ENCODE data around the gene IMP3. TPM values are rescaled to one million over a fixed set of nuclear protein-coding genes. Genes with fewer than 3 reads are reported as not detected.

Gene IMP3
- polyA plus RNA-seq, 6 donors from 2014 or later: 173 to 270 (median 228) TPM

GRCh38 chr15:75663931-75664421, 24.0 kb upstream of the IMP3 start:
- ATAC-seq (ENCODE audit: low read depth in 2 of 2) (no peak), DNase-seq (no peak)
- Mint-ChIP-seq H3K4me3 (peak overlapping the region in 1 of 8 donors; percentile 62), H3K36me3 (no peaks in the 10 kb centered on the region), H3K27me3 (peaks cover 0 to 23% (median 8%) of the 10 kb centered on the region in 3 donors), H3K4me1 (no peaks in the 10 kb centered on the region), H3K27ac (peak overlapping the region in 2 of 6 donors; percentile 38 to 52), H3K9me3 (no peaks in the 10 kb centered on the region)

GRCh38 chr15:75662823-75663519, 22.9 kb upstream of the IMP3 start:
- peaks cover 0 to 23% (median 13%) of the 10 kb centered on the region in 3 donors for H3K27me3 Mint-ChIP-seq
- H3K36me3 Mint-ChIP-seq: no peaks in the 10 kb centered on the region
- H3K27ac Mint-ChIP-seq: no peak overlapping the region
- DNase-seq (no peak), ATAC-seq (ENCODE audit: low read depth in 2 of 2) (no peak)
- H3K4me1 Mint-ChIP-seq: no peaks in the 10 kb centered on the region
- no peak overlapping the region for H3K4me3 Mint-ChIP-seq
- no peaks in the 10 kb centered on the region for H3K9me3 Mint-ChIP-seq

DNA sequence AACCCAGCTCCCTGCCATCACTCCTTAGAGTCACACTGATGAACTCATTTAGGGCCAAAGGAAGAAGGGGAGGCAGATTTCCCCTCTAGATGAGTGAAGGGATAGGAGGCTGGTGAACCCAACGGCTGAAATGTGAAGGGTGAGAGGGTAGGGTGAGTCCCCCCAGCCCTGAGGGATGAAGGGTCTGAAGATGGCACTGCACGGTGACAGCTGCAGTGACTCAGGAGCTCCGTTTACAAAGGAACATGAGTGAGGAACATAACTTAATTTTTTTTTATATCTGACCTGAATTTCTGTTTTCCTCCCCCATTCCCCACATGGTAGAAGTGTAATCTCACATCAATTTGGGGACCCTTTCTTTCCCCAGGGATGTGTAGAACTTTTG, 21.7 kb upstream of the IMP3 start:
- peaks cover 0 to 13% (median 12%) of the 10 kb centered on the region in 3 donors for H3K27me3 Mint-ChIP-seq
- no peaks in the 10 kb centered on the region for H3K4me1 Mint-ChIP-seq
- H3K36me3 Mint-ChIP-seq: no peaks in the 10 kb centered on the region
- no peaks in the 10 kb centered on the region for H3K9me3 Mint-ChIP-seq
- peak overlapping the region in 2 of 6 donors; percentile 2 to 39 for H3K27ac Mint-ChIP-seq
- no peak overlapping the region for H3K4me3 Mint-ChIP-seq
- ATAC-seq (ENCODE audit: low read depth in 2 of 2): no peak
- no peak for DNase-seq

DNA sequence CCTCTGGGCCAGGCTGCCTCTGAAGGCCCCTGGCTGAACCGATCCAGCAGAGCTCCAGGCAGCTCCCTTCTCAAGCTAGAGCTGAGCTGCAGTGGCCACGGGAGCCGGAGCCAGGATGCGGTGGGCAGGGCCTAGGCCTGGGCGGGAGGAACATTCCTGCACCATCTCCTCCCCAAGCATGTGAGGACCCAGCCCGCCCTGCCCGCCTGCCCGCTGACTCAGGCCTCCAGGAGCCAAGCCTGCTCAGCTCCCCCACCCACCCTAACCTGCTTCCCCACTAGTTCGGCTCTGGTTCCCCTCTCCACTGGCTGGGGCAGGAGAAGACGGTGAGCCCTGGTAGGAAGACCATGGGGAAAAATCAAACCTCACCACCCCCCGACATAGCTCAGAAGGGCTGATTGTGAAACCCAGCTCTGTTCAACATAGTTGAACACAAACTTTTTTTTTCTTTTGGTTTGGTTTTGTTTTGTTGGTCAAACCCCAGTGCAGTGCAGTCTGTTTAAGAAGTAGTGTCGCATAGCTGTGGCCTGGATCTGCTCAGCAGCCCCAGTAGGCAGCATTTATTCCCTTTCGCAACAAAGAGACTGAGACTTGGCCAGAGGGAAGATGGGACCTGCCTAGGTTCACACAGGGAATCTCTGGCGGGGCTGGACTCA, 21.2 kb upstream of the IMP3 start:
- Mint-ChIP-seq H3K4me3 (peak overlapping the region in 1 of 8 donors; percentile 21), H3K9me3 (no peaks in the 10 kb centered on the region), H3K36me3 (no peaks in the 10 kb centered on the region), H3K27ac (peak overlapping the region in 1 of 6 donors; percentile 39), H3K27me3 (peaks cover 0 to 13% (median 13%) of the 10 kb centered on the region in 3 donors), H3K4me1 (no peaks in the 10 kb centered on the region)
- no peak for DNase-seq
- no peak for ATAC-seq (ENCODE audit: low read depth in 2 of 2)

- no peaks in the 10 kb centered on the region for H3K36me3 Mint-ChIP-seq
- no peak overlapping the region for H3K27ac Mint-ChIP-seq
- DNase-seq (no peak), ATAC-seq (ENCODE audit: low read depth in 2 of 2) (no peak)
- no peak overlapping the region for H3K4me3 Mint-ChIP-seq
- no peaks in the 10 kb centered on the region for H3K4me1 Mint-ChIP-seq
- H3K27me3 Mint-ChIP-seq: peaks cover 0 to 9% (median 5%) of the 10 kb centered on the region in 3 donors
- H3K9me3 Mint-ChIP-seq: no peaks in the 10 kb centered on the region
These were observed 20.1 kb upstream of the IMP3 start for GRCh38 chr15:75659928-75660645.

DNA sequence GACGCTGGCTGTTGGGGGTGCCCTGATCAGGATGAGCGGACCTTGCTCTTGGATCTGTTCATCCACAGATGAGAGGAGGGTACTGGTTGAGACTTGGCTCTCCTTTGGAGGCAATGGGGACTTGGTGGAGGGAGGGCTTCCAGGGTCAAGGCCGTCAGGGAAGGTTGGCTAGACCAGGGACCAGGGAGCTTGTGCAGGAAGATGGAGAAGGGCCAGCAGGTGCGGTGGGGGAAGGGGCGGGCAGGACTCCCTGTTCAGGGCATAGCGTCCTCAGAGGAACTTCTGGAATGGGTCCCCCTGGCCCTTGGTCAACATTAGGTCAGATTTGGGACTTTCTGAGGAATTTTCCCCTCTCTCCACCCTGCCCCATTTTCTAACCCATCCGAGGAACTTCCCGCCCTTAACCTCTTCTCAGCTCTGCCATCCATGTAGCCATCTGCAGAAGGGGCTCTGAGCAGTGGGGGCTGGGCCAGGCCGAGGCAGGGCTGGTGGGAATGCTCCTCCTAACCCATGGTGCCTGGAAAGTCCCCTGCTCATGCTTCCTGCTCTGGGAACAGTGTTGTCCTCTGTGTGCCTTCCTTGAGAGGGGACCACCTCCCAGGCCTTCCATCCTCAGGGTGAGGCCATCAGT, 19.2 kb upstream of the IMP3 start:
- DNase-seq (no peak), ATAC-seq (ENCODE audit: low read depth in 2 of 2) (no peak)
- H3K27ac Mint-ChIP-seq: no peak overlapping the region
- no peaks in the 10 kb centered on the region for H3K4me1 Mint-ChIP-seq
- no peaks in the 10 kb centered on the region for H3K9me3 Mint-ChIP-seq
- no peak overlapping the region for H3K4me3 Mint-ChIP-seq
- H3K27me3 Mint-ChIP-seq: peaks cover 0 to 9% (median 5%) of the 10 kb centered on the region in 3 donors
- no peaks in the 10 kb centered on the region for H3K36me3 Mint-ChIP-seq

DNA sequence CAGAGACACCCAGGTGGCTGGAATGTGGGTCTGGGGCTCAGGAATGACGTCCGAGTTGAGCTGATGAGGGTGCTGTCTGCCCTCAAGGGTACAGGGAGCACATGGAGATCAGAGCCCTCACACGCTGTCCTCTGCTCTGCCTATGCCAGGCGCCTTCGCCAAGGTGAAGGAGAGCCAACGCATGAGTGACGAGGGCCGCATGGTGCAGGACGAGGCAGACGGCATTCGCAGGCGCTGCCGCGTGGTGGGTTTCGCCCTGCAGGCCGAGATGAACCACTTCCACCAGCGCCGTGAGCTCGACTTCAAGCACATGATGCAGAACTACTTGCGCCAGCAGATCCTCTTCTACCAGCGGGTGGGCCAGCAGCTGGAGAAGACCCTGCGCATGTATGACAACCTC, 16.8 kb upstream of the IMP3 start:
- ATAC-seq (ENCODE audit: low read depth in 2 of 2): no peak
- Mint-ChIP-seq H3K9me3 (no peaks in the 10 kb centered on the region), H3K27ac (no peak overlapping the region), H3K4me1 (no peaks in the 10 kb centered on the region), H3K4me3 (peak overlapping the region in 1 of 8 donors; percentile 29), H3K27me3 (peaks cover 0 to 20% (median 5%) of the 10 kb centered on the region in 3 donors), H3K36me3 (no peaks in the 10 kb centered on the region)
- DNase-seq: no peak

GRCh38 chr15:75656331-75656730, 16.3 kb upstream of the IMP3 start:
- H3K9me3 Mint-ChIP-seq: no peaks in the 10 kb centered on the region
- H3K27me3 Mint-ChIP-seq: peaks cover 0 to 20% (median 5%) of the 10 kb centered on the region in 3 donors
- H3K27ac Mint-ChIP-seq: no peak overlapping the region
- H3K36me3 Mint-ChIP-seq: no peaks in the 10 kb centered on the region
- H3K4me1 Mint-ChIP-seq: no peaks in the 10 kb centered on the region
- no peak overlapping the region for H3K4me3 Mint-ChIP-seq
- DNase-seq (no peak), ATAC-seq (ENCODE audit: low read depth in 2 of 2) (no peak)

DNA sequence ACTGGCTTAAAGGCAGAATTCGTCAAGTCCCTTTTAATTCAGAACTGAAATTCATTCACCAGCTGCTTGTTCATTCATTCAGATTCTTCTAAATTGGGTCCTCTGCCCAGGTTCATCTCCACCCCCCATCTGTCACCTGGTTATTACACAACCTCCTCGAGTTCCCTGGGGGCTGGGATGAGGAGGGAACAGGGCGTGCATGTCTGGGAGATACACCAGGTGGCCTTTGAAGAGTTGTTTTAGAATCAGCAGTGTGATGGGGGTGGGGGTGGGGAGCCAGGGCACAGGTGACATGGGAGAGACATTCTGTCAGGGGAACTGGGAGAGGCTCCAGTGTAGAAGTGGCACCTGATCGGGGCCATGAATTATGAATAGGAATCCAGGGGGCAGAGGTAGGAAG, 15.9 kb upstream of the IMP3 start:
- H3K4me3 Mint-ChIP-seq: no peak overlapping the region
- H3K27ac Mint-ChIP-seq: no peak overlapping the region
- H3K27me3 Mint-ChIP-seq: peaks cover 0 to 20% (median 5%) of the 10 kb centered on the region in 3 donors
- no peaks in the 10 kb centered on the region for H3K9me3 Mint-ChIP-seq
- H3K36me3 Mint-ChIP-seq: no peaks in the 10 kb centered on the region
- H3K4me1 Mint-ChIP-seq: no peaks in the 10 kb centered on the region
- no peak for DNase-seq
- no peak for ATAC-seq (ENCODE audit: low read depth in 2 of 2)

DNA sequence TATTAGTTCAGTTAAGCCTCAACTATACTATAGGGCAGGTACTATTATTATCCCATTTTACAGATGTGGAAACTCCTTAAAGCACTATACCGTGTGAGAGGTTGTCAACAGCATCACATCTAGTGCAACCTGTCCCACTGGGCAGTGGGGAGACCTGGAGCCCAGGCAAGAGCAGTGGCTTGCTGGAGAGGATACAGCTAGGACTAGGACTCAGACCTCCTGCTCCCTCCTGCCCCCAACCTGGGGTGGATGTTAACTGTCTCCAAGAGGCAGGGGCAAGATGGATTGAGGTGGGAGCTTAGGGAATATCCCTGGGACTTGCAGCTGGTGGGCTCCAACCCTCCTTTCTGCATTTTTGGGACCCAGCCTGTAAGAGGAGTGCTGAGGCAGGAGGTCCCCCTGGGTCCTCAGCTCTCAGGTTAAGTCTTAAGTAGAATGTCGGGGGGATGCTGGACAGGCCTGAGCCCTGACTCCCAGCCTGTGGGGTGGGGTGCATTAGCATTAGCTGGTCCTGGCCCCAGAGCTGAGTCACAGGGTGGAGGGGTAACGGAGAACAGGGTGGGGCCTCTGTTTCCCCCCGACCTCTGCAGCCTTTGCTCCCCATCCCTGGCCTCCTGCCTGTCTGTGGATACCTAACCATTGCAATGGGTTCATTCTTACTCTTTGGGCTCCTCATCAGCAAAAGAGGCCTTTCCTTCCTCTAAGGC, 14.3 kb upstream of the IMP3 start:
- Mint-ChIP-seq H3K27ac (no peak overlapping the region), H3K36me3 (no peaks in the 10 kb centered on the region), H3K4me3 (no peak overlapping the region), H3K27me3 (peaks cover 0 to 26% (median 5%) of the 10 kb centered on the region in 3 donors), H3K9me3 (no peaks in the 10 kb centered on the region), H3K4me1 (no peaks in the 10 kb centered on the region)
- ATAC-seq (ENCODE audit: low read depth in 2 of 2): no peak
- DNase-seq: no peak

- Mint-ChIP-seq H3K36me3 (no peaks in the 10 kb centered on the region), H3K4me3 (no peak overlapping the region), H3K9me3 (no peaks in the 10 kb centered on the region), H3K27me3 (peaks cover 3 to 34% (median 4%) of the 10 kb centered on the region in 3 donors), H3K27ac (no peak overlapping the region), H3K4me1 (peaks cover 0 to 2% (median 0%) of the 10 kb centered on the region in 3 donors)
- no peak for DNase-seq
- ATAC-seq (ENCODE audit: low read depth in 2 of 2): no peak
These were observed 13.4 kb upstream of the IMP3 start for GRCh38 chr15:75653347-75653913.

DNA sequence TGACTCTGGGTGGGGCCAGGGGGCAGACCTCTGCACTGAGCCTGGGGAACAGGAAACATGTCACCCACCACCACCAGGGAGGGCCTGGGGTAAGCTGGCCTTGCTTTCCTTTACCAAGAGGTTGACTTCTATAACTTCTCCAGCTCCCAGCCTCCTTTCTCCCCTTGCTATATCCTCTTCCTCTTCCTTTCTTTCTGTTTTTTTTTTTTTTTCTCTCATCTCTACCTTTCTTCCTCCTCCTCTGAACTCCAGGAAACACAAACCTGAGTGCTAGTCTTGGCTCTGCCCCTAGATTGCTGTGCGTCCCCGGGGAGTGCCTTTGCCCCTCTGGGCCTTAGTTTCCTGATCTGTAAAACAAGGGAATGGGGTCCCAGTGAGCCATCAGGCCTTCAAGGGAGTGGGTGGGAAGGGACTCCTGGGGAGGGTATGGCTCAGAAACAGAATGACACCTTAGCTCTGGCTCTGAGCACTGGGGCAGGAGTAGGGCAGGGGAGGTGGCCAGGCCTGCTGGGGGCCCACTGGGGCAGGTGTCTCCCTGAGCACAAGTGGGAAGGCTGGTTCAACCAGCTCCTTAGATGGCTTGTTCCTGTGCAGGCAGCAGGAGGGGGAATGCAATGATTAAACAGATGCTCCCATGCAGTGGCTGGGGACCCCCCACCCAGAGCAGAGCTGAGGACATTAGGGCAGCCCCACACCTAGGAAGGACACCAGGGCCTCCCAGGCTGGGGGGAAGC, 12.0 kb upstream of the IMP3 start:
- H3K27ac Mint-ChIP-seq: no peak overlapping the region
- peaks cover 1 to 38% (median 5%) of the 10 kb centered on the region in 3 donors for H3K27me3 Mint-ChIP-seq
- no peaks in the 10 kb centered on the region for H3K36me3 Mint-ChIP-seq
- H3K4me1 Mint-ChIP-seq: peaks cover 2 to 8% (median 5%) of the 10 kb centered on the region in 3 donors
- DNase-seq (no peak), ATAC-seq (ENCODE audit: low read depth in 2 of 2) (no peak)
- no peaks in the 10 kb centered on the region for H3K9me3 Mint-ChIP-seq
- H3K4me3 Mint-ChIP-seq: peak overlapping the region in 4 of 8 donors; percentile 27 to 45 (median 43)
